IPS DF 4.7 (cell line): ENCODE results near the gene GRIA3.
A peak's percentile ranks its signal among the peaks of the same experiment; 100 is the strongest.
"Not testable (repeated sequence)": the region's sequence is repeated elsewhere in the genome, so short reads cannot be mapped to it uniquely, and the experiment has no call there.

ENCODE experiments used
- DNase-seq: peaks from one replicate; pipeline ENCODE4 v3.0.0-alpha.2; 2013; ENCODE audit warnings: low spot score; ENCODE audit errors: extremely low read depth

The GRIA3 gene

DNA sequence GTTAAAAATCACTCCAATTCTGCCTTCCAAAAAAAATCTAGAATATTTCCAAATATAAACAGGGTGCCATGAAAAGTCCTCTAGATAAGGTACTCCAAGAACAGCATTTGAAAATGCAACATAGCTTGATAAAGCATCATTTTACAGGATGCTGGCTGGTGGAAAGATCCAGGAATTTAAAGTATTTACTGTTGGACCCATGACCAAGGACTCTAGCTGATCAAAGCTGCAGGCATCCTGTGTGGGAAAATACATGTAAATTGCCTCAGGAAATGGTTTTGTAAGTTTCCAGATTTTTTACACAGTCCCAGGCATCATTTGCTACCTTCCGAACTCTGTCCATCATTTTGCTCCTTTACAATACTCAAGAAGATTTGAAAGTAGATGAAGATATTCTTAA is 164.4 kb downstream of the GRIA3 start:
- no peak for DNase-seq

DNA sequence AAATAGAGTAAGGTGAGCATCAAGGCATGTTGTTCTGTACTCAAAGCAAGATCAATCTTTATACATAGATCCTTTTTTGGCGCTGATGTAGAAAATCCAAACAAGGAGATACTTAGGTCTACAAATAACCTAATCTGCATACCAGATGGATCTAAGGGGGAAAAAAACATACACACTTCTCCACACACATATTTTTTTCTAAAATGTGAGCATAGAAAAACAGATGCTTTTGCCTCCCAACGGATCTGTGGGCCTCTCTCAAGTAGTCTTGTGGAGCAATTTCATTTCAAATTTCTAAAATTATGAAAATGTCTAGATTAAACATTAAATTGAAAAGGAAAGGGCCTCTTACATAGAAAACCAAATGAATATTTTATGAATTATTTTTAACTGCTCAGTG is 166.1 kb downstream of the GRIA3 start:
- no peak for DNase-seq

DNA sequence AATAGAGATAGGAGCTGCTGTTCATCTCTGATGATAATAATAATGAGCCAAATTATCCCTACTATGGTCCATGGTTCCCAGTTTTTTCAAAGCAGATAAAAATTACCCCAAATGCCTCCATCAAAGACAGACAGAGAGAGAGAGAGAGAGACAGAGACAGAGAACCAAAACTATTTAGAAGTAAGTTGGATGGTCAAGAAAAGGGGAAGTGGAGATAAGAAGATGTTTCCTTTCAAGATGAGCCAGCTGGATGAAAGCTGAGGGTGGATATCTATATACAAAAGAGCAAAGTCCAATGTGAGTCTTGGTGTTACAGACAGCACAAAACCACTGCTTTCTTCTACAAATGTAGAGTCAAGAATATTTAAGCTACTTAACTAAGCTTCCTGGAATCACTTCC is 173.9 kb downstream of the GRIA3 start:
- no peak for DNase-seq

DNA sequence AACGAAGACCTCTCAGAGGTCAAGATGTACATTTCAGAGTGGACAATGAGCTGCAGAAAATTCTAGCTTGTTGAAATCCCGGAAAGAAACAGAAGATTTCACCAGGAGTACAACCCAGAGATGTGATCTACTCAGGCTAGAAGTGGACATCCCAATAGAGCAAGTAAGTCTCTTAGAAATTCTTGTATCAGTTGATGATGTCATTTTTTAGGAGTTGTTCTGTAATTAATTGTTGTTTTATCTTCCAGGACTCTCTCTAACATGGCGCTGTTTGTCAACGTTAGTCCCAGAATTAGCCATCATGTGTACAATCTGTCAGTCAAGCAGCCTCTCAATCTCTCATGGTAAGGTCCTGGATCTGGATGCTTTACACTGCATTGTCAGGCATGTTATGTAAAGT is 174.4 kb downstream of the GRIA3 start:
- DNase-seq: no peak

DNA sequence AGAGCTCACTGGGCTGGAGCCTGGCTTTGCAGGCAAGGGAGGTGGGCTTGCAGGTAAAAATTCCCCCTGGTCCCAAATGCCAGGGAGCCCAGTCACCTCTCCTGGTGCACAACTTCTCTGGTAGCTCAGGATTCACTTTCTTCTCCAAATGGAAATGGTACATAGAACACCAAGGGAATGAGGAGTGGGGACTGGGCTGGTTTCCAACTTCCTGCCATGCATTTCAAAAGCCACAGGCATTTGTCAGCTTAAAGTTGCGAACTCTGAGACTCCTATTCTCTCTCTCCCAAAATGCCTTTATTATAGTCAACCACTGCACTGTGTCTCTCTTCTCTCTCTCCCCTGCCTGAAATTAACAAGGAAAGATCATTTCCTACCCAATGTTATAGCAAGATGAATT is 177.3 kb downstream of the GRIA3 start:
- DNase-seq: no peak

DNA sequence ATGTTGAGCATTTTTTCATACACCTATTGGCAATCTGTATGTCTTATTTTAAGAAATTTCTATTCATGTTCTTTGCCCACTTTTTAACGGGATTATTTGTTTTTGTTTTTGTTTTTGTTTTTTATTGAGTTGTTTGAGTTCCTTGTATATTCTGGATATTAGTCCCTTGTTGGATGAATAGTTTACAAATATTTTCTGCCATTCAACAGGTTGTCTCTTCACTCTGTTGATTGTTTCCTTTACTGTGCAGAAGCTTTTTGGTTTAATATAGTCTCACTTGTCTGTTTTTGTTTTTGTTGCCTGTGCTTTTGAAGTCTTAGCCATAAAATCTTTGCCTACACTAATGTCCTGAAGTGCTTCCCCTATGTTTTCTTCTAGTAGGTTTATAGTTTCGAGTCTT is 202.1 kb downstream of the GRIA3 start:
- not testable (repeated sequence) for DNase-seq

DNA sequence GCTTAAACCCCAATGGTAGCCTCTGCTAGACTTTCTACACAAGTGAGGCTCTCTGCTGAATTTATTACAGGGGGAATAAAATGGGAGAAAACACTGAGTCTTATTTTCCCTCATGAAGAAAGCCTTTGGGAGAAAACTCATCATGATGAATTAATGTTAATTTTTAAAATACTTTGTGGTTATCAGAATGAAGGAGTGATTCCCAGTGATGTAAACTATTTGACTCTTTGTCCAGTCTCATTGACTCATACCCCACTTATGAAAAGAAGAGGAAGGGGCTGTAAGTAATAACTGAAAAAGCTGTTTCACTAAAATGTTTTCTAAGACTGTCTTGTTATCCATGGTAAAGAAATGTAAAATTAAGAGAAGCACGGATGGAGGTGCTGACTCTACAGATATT is 208.8 kb downstream of the GRIA3 start:
- DNase-seq: no peak

DNA sequence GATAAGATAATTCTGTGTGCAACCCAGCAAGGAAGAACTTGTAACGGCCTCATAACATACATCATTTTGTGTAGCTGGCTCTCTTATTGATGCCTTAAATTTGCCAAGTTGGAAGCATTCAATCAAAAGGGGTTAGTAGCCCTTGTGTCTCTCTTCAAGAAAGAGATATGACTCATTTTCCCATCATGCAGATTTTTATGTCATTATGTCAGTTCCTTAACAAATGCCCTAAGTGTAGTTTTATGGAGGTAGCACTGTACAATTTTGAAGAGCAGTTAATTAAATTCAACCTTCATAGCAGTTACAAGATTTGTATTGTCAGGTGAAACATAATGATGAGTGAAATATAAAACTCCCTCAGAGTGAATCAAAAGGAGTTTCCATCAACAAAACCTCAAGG is 215.6 kb downstream of the GRIA3 start:
- DNase-seq: no peak

DNA sequence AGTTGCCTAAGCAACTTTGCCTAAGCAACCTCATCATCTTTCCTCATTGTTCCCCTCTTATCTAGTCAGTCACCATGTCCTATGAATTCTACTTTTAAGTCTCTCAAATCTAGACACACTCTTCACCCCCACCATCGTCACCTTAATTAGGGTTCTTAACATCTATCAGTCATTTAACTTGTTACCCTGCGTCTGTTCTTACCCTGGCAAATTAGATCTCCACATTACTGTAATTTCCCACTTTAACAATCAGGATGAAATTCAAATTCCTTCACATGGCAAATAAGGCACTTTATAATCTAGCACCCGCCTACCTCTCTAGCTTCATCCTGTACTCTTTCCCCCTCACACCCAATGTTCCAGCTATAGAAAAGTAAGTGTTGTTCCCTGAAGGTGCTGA is 221.2 kb downstream of the GRIA3 start:
- no peak for DNase-seq

DNA sequence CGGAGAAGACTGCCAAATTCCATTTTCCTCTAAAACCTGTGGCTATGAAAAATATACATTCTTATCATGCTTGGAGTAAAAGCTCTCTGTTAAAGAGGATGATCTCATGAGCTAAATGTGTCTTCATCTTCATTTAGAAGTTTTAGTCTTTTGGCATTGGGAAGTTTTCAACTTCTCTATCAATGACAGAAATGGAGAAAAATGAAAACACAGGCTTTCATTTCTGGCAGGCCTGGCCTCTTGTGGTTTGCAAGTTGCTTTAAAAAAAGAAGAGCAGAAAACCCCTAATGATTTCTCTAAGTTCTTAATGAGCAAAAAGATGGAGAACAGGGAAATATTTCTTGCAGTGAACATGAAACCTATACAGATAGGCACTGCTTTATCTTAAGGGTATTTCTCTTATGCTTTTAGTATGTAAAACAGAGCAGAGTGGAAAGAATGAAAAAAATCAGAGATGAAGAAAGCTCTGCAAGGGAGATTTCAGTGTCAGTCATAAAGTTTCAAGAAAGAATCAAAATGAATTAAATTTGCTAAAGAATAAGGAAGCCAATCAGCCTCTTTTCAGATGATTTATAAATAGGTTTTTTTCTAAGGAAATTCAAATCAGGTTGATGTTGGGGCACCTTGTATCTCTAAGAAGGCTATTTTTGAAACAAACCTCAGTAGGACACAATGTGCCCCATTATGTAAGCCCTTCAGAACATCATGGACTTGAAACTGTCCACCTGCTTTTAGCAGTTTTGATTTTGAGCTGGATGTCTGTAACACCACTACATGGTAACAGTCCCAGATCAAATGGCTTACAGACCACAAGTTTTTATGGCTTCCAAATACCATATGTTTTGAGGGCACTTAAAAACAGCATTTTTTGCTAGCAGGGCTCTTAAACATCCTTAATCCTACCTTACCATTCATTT is 225.0 kb downstream of the GRIA3 start:
- no peak for DNase-seq

DNA sequence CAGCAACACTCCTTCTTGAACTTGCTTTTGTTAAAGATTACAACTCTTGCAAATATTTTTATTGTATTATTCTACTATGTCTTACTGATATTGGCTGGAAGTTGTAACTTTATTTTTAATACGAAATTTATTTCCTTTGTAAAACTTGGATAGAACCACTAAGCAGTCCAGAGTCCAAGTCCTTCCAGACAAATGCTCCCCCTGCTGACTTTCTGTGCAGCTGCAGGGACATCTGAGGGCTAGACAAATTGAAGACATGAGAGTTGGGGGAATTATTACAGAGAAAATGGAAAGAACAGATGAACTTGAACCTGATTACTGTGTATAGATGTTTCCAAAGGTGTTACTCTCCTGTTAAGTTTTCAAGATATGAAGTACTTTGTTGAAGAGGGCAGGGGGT is 238.8 kb downstream of the GRIA3 start:
- peak; percentile 9 for DNase-seq

DNA sequence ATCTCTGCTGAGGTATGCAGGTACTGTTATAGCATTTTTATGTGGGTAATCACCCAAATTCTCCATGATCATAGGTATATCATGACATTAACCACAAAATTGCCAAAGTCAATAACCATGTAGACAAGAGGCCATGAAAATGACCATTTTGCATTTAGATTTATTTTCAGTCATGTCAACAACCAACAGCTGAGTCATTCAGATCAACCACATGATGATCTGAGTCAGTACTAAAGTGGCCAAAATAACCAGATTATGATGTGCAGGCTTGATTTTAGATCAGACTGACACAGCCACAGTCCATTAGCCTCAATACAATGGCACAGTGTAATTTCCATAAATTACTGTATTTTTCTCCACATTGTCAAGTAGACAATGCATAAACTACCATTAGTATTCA is 240.5 kb downstream of the GRIA3 start:
- DNase-seq: no peak

DNA sequence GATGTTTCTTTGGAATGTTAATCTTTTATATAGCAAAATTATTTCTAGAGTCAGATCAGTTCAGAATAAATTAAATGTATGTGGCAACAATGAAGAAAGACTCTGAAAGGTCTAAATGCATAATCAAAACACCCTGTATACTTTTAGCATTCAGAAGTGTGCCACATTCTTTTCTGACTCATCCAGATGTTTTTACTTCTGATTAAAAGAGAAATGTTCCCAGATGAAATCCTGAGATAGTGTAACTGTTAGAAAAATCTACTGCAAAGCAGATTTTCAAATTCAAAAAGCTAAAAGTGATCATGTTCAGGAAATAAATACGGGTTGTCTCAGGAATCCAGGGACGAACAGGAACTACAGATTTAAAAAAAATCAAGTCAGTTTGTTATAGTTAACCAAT is 241.4 kb downstream of the GRIA3 start:
- DNase-seq: no peak

DNA sequence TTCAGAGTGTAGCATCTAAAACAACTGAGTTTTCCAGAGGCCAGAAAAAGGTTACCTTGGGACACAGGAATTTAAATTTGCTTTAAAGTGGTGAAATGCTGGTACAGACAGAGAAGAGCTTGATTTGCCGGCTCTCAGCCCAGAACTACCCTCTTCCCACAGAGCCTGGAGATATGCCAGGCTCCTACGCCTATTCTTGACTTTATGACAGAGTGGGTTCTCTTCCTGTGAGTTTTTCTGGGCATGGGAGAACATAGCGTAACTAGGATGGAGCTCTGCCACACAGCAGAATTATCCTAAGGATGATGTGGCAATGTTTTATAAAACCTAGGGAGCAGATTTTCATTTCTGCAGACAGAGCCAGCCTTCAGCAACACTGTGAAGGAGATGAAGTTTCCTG is 241.8 kb downstream of the GRIA3 start:
- DNase-seq: no peak

DNA sequence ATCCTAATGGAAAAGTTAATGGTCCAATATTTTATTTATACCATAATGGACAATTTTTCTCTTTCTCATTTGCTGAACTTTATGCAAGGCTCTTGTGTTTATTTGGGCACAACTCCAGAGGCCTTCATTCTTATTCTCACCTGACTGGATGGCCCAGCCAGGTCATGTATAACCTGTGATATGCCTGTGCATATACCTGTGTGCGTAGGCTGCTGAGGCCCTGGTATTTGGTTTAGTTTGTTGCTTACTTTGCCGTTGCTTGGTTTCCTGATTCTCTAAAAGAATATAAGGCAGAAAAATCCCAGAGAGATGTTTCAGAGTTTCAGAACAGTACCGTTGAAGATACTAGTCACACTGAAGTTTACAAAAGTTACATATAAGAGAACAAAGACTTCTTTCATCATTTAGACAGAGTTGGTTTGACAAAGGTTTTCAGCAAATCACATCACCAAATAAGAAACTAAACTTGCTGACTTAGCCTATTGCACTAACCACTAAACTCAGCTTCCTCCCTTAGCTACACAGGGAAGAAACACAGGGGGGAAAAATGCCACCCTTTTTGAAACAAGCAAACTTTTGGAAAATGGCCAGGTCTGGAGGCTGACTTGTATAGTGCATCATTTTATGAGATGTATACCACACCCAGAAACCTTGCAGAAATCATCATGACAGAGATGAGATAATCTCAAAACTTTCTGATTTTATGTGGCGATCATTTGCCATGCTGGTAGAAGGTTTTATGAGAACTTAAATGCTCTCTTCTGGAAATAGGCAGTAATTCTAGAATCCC is 248.5 kb downstream of the GRIA3 start:
- no peak for DNase-seq

DNA sequence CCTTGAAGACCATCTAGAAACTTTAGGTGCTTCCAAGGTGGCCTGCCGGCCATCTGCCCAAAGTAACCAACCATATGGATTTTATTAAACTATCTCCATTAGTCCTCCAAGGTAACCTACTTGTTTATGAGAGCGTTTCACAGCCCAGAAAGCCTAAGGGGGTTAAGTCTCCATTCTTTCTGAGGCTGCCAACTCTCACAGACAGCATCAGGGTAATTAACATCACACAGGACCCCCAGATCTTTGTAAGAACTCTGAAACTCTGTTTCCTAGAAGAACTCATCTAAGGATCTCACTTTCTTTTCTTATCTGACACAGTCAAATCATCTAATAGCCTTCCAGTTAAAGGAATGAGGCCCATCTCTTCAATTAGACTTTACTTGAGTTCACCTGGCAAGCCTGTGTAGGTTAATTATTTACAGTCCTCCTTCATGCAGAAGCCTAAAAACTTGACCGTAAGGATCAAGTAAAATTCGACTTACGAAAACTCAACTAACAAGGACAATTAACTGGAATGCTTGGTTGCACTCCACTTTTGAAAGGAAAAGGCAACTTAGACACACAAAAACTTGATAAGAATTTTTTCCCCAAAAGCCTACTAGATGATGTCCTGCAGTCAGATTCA is 252.5 kb downstream of the GRIA3 start:
- no peak for DNase-seq

DNA sequence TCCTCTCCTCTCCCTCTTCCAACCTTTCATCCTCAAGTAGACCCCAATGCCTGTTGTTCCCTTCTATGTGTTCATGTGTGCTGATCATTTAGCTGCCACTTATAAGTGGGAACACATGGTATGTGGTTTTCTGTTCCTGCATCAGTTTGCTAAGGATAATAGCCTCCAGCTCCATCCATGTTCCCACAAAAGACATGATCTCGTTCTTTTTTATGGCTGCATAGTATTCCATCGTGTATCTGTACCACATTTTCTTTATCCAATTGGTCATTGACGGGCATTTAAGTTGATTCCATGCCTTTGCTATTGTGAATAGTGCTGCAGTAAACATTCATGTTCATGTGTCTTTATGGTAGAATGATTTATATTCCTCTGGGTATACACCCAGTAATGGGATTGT is 255.8 kb downstream of the GRIA3 start:
- not testable (repeated sequence) for DNase-seq

DNA sequence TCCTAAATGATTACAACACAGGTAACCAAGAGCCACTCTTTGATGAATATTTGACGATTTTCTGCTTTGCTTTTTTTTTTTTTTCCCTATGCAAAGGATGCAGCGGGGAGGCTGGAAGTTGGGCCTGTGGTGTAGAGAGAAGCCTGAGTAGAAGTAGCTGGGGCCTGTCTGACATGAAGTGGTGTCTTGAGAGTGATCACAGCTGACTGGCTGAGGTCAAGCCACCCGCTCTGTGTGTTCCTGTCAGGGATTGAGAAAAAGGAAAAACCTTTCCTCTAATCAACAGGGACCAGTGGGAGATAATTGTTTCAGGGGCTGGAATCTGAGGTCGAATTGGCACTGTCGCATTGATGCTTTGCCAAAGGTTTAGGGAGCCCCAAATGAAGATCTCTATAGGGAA is 258.7 kb downstream of the GRIA3 start:
- no peak for DNase-seq

DNA sequence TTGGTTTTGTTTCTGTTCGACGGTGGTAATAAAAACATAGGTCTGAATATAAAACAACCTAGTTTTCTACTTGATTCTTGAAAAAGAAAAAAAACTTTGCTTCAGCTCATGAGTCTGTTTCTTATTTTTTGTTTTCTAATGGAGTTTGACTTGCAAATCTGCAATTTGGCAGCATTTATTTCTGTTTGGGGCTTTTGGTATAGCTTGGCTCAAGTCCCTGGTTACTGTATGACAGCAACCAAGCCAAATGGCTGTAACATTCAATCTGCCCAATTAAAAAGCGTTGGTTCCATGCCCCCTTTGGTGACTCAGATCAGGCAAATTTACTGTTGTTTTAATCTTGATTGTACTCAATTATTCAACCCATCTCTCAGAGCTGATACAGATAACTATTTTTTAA is 263.4 kb downstream of the GRIA3 start:
- DNase-seq: no peak

DNA sequence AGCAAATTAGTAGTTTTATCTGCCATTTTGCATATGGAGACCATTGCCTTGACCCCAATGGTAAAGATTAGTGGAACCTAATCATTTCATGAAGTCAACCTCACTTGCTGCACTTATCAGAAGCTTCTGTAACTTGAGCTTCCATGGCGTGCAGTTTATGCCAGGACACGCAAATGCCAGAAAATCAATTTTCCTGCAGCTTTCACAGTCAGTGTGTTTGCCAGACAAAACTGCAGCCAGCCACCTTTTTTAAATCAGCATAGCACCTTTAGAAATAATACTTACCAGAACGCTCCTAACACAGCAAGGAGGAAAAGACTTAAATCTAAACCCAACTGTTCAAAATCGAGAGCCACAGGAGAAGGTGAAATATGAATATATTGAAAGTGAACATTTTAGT is 265.3 kb downstream of the GRIA3 start:
- DNase-seq: no peak

DNA sequence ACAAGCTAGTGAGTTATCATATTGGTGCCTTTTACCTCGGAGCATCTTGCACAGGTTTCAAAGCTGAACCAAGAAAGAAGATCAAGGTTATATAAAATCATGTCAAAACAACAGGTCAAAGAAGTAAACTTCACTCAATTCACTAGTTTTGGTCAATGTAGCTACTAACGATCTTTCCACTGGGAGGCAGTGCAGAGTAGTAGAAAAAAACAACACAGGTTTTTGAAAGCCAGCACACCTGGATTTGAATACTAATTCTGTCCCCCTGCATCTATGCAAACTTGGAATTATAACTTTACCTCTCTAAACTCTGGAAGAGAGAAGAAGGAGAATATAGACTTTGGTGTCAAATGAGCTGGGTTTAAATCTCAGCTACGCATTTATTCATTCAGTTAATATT is 266.1 kb downstream of the GRIA3 start:
- DNase-seq: no peak

DNA sequence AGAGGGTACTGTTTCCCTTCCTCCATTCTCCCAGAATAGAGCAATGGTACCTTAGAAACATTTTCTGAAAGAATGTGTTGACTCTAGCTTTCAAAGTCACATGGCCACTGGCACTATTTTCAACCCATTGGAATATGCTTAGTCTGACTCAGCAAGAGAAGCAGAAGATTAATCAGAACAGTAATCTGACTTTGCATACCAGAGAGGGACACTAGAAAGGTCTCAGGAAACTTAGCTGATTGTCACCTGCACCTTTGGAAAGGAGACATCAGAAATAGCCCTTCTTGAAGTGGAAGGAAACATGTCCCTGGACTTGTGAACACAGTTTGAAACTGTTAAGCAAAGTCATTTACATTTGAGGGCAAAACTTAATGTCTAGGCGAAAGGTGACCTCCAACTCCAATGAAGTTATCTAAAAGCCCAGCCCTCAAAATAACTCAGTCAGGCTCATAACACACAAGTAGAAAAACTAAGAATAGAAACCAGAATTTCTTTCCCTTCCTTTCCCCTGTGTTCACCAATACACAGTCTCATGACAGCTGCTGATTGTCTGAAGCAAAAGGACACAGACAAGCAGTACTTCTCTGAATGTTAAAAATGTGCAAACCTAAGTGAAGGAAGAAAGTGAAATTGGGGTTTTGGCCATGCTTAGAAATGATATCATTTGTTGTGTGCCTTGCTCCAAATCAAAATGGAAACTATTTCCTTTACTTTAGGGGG is 270.8 kb downstream of the GRIA3 start:
- DNase-seq: no peak
